ENCODE data around the gene GPR82. TPM values are rescaled to one million over a fixed set of nuclear protein-coding genes. Genes with fewer than 3 reads are reported as not detected.

Gene GPR82
- total RNA-seq, 1 donor = not detected

GRCh38 chrX:41705680-41706374 lies 18.2 kb upstream of the GPR82 start:
- no peak overlapping the region for H3K4me3 ChIP-seq (ENCODE audit: low read depth, low read length)
- no peak for TF ChIP-seq CTCF (IDR thresholded peaks at IDR 0.05; ENCODE audit: insufficient read depth, low read depth, low read length)
- no peak for DNase-seq (ENCODE audit: low read depth)

DNA sequence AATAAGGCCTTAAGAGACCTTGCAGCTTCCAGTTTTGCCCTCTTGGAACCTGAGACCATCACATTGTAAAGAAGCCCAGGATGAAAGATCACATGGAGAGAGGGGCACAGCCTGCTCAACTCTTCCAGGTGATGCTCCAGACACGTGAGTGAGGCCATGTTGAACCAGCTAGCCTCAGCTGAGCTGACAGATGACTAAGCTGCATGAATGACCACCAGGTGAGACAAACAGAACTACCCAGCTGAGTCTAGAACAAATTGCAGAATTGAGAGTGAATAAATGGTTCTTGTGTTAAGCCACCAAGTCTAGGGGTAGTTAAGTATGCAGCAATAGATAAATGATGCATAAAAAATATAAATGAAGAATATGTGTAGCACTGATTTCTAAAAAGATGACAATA lies 16.8 kb upstream of the GPR82 start:
- TF ChIP-seq CTCF (IDR thresholded peaks at IDR 0.05; ENCODE audit: insufficient read depth, low read depth, low read length) = no peak
- no peak overlapping the region for H3K4me3 ChIP-seq (ENCODE audit: low read depth, low read length)
- no peak for DNase-seq (ENCODE audit: low read depth)

GRCh38 chrX:41708486-41708885 lies 15.5 kb upstream of the GPR82 start:
- no peak for DNase-seq (ENCODE audit: low read depth)
- TF ChIP-seq CTCF (IDR thresholded peaks at IDR 0.05; ENCODE audit: insufficient read depth, low read depth, low read length) = no peak
- H3K4me3 ChIP-seq (ENCODE audit: low read depth, low read length) = no peak overlapping the region

GRCh38 chrX:41711021-41711667 lies 12.8 kb upstream of the GPR82 start:
- TF ChIP-seq CTCF (IDR thresholded peaks at IDR 0.05; ENCODE audit: insufficient read depth, low read depth, low read length) = no peak
- no peak for DNase-seq (ENCODE audit: low read depth)
- H3K4me3 ChIP-seq (ENCODE audit: low read depth, low read length) = no peak overlapping the region

DNA sequence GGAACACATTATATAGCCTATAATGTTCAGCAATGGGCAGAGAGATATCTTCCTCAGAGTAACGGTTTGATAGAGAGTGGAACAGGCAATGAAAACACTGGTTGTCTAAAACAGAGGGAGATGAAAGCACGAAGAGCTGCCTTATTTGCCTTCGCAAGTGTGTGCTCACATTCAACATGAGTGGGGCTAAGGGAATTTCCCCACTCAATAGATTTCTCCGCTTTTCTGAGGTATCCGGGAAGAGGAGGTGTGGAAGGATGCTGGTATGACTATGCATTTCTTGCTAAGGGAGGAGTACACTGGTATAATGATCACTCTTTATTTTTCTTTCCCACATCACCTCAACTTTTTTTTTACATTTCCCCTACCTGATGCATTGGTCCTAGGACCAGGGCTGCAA lies 7.8 kb upstream of the GPR82 start:
- no peak overlapping the region for H3K4me3 ChIP-seq (ENCODE audit: low read depth, low read length)
- no peak for TF ChIP-seq CTCF (IDR thresholded peaks at IDR 0.05; ENCODE audit: insufficient read depth, low read depth, low read length)
- no peak for DNase-seq (ENCODE audit: low read depth)

DNA sequence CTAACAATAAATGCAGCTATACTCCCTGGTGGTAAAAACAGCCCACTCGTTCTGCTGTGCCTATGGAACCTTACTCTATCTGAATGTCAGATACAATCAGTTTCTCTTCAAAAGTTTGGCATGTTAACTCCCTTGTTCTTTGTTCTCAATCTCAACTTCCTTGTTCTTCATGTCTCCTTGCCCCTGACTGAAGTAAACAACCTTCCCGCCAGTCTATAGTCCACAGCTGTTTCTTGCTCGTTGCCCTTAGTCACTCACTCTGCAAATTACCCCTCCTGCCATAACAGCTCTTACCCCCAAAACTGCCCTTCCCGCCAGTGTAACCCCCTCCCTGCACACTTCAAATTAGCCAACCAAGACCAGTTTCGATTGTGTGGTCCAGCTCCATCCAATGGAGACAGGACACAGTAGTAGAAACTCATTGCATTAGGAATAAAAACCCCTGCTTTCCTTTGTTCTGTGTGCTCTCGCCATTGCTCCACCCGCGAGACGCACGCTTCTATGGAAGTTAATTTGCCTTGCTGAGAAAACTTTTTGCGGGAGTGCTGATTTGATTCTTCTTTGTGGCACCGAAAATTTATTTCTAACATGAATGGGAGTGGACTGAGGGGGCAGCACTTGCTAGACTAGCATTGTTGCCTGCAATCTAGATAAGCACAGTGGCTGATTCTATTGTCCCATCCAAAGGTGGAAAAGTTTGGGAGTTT lies 7.1 kb upstream of the GPR82 start:
- H3K4me3 ChIP-seq (ENCODE audit: low read depth, low read length) = no peak overlapping the region
- TF ChIP-seq CTCF (IDR thresholded peaks at IDR 0.05; ENCODE audit: insufficient read depth, low read depth, low read length) = no peak
- no peak for DNase-seq (ENCODE audit: low read depth)
